ENCODE data around the gene DDX1. TPM values are rescaled to one million over a fixed set of nuclear protein-coding genes. Genes with fewer than 3 reads are reported as not detected.

The DDX1 gene
- total RNA-seq, 1 experiment from 2014 or later: 115 TPM

GRCh38 chr2:15672961-15673918 lies 81.6 kb downstream of the DDX1 start:
- Mint-ChIP-seq H3K27me3 (ENCODE audit: low read depth) (no peaks in the 10 kb centered on the region; the same call in 1 of the 2 replicates), H3K27ac (no peak overlapping the region), H3K4me3 (no peak overlapping the region), H3K9me3 (peaks cover 14% of the 10 kb centered on the region), H3K36me3 (no peaks in the 10 kb centered on the region; the same call in 1 of the 2 replicates), H3K4me1 (peaks cover 18% of the 10 kb centered on the region)
- TF ChIP-seq KAT7 (CRISPR knock-in tag; IDR thresholded peaks at IDR 0.05; ENCODE audit: borderline replicate concordance): no peak
- TF ChIP-seq, protein P1, sequence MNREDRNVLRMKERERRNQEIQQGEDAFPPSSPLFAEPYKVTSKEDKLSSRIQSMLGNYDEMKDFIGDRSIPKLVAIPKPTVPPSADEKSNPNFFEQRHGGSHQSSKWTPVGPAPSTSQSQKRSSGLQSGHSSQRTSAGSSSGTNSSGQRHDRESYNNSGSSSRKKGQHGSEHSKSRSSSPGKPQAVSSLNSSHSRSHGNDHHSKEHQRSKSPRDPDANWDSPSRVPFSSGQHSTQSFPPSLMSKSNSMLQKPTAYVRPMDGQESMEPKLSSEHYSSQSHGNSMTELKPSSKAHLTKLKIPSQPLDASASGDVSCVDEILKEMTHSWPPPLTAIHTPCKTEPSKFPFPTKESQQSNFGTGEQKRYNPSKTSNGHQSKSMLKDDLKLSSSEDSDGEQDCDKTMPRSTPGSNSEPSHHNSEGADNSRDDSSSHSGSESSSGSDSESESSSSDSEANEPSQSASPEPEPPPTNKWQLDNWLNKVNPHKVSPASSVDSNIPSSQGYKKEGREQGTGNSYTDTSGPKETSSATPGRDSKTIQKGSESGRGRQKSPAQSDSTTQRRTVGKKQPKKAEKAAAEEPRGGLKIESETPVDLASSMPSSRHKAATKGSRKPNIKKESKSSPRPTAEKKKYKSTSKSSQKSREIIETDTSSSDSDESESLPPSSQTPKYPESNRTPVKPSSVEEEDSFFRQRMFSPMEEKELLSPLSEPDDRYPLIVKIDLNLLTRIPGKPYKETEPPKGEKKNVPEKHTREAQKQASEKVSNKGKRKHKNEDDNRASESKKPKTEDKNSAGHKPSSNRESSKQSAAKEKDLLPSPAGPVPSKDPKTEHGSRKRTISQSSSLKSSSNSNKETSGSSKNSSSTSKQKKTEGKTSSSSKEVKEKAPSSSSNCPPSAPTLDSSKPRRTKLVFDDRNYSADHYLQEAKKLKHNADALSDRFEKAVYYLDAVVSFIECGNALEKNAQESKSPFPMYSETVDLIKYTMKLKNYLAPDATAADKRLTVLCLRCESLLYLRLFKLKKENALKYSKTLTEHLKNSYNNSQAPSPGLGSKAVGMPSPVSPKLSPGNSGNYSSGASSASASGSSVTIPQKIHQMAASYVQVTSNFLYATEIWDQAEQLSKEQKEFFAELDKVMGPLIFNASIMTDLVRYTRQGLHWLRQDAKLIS (CRISPR knock-in tag; IDR thresholded peaks at IDR 0.05; ENCODE audit: borderline replicate concordance): no peak
- TF ChIP-seq, protein P2, sequence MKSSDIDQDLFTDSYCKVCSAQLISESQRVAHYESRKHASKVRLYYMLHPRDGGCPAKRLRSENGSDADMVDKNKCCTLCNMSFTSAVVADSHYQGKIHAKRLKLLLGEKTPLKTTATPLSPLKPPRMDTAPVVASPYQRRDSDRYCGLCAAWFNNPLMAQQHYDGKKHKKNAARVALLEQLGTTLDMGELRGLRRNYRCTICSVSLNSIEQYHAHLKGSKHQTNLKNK (CRISPR knock-in tag; IDR thresholded peaks at IDR 0.05): no peak
- TF ChIP-seq NFE2L1 (CRISPR knock-in tag; IDR thresholded peaks at IDR 0.05): no peak
- TF ChIP-seq, protein P3, sequence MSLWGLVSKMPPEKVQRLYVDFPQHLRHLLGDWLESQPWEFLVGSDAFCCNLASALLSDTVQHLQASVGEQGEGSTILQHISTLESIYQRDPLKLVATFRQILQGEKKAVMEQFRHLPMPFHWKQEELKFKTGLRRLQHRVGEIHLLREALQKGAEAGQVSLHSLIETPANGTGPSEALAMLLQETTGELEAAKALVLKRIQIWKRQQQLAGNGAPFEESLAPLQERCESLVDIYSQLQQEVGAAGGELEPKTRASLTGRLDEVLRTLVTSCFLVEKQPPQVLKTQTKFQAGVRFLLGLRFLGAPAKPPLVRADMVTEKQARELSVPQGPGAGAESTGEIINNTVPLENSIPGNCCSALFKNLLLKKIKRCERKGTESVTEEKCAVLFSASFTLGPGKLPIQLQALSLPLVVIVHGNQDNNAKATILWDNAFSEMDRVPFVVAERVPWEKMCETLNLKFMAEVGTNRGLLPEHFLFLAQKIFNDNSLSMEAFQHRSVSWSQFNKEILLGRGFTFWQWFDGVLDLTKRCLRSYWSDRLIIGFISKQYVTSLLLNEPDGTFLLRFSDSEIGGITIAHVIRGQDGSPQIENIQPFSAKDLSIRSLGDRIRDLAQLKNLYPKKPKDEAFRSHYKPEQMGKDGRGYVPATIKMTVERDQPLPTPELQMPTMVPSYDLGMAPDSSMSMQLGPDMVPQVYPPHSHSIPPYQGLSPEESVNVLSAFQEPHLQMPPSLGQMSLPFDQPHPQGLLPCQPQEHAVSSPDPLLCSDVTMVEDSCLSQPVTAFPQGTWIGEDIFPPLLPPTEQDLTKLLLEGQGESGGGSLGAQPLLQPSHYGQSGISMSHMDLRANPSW (CRISPR knock-in tag; conservative IDR thresholded peaks at IDR 0.05; ENCODE audit: low read depth): no peak
- ATAC-seq (no peak), DNase-seq (ENCODE audit: low spot score) (no peak)
- ChIA-PET CTCF (no interaction called here), POLR2A (no interaction called here)

DNA sequence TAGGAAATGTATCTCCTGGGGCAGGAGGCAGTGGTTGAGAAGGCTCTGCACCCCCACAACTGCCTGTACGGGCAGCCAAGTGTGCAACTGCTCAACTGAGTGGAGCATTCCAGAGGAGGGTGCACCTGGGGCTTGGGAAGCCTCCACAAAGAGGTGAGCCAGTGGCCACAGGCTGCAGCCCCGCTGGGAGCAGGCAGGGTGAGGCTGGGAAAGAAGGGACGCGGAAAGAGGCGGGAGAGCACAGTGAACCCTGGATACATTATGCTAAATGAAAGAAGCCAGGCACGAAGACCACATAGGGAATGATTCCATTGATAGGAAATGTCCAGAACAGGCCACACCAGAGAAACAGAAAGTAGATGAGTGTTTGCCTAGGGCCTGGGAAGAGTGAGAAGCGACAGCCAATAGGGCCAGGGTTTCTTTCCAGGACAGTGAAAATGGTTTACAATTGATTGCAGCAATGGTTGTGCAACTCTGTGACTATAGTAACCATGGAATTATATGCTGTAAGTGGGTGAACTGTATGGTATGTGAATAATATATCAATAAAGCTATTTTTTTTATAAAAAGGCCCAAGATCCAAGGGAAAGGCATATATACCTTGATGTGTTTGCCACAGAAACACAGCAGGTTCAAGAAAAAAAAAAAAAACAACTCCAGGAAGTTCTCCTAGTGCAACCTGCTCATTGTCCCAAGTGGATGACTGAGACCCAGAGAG lies 82.4 kb downstream of the DDX1 start:
- H3K4me3 Mint-ChIP-seq: no peak overlapping the region
- ATAC-seq: peak; percentile 69
- no peak overlapping the region for H3K27ac Mint-ChIP-seq
- POLR2A ChIA-PET: no interaction called here
- H3K27me3 Mint-ChIP-seq (ENCODE audit: low read depth): no peaks in the 10 kb centered on the region; the same call in 1 of the 2 replicates
- peaks cover 17% of the 10 kb centered on the region for H3K9me3 Mint-ChIP-seq
- H3K36me3 Mint-ChIP-seq: peaks cover 3% of the 10 kb centered on the region
- TF ChIP-seq, protein P4, sequence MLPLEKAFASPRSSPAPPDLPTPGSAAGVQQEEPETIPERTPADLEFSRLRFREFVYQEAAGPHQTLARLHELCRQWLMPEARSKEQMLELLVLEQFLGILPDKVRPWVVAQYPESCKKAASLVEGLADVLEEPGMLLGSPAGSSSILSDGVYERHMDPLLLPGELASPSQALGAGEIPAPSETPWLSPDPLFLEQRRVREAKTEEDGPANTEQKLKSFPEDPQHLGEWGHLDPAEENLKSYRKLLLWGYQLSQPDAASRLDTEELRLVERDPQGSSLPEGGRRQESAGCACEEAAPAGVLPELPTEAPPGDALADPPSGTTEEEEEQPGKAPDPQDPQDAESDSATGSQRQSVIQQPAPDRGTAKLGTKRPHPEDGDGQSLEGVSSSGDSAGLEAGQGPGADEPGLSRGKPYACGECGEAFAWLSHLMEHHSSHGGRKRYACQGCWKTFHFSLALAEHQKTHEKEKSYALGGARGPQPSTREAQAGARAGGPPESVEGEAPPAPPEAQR (CRISPR knock-in tag; IDR thresholded peaks at IDR 0.05): no peak
- TF ChIP-seq GTF2I (CRISPR knock-in tag; conservative IDR thresholded peaks at IDR 0.05) (no peak), NFATC4 (CRISPR knock-in tag; IDR thresholded peaks at IDR 0.05) (no peak), SOX15 (CRISPR knock-in tag; IDR thresholded peaks at IDR 0.05) (no peak), EMX1 (CRISPR knock-in tag; IDR thresholded peaks at IDR 0.05) (no peak), NR3C1 (CRISPR knock-in tag; conservative IDR thresholded peaks at IDR 0.05; ENCODE audit: low read depth) (no peak), ATF3 (CRISPR knock-in tag; conservative IDR thresholded peaks at IDR 0.05) (no peak), GABPB1 (CRISPR knock-in tag; IDR thresholded peaks at IDR 0.05) (no peak), ZNF232 (CRISPR knock-in tag; IDR thresholded peaks at IDR 0.05) (no peak), IRF2 (CRISPR knock-in tag; IDR thresholded peaks at IDR 0.05; ENCODE audit: borderline replicate concordance, low read depth) (no peak), ZNF219 (CRISPR knock-in tag; IDR thresholded peaks at IDR 0.05; ENCODE audit: borderline replicate concordance) (no peak), NFYB (CRISPR knock-in tag; conservative IDR thresholded peaks at IDR 0.05; ENCODE audit: low read depth) (no peak)
- TF ChIP-seq, protein P5, sequence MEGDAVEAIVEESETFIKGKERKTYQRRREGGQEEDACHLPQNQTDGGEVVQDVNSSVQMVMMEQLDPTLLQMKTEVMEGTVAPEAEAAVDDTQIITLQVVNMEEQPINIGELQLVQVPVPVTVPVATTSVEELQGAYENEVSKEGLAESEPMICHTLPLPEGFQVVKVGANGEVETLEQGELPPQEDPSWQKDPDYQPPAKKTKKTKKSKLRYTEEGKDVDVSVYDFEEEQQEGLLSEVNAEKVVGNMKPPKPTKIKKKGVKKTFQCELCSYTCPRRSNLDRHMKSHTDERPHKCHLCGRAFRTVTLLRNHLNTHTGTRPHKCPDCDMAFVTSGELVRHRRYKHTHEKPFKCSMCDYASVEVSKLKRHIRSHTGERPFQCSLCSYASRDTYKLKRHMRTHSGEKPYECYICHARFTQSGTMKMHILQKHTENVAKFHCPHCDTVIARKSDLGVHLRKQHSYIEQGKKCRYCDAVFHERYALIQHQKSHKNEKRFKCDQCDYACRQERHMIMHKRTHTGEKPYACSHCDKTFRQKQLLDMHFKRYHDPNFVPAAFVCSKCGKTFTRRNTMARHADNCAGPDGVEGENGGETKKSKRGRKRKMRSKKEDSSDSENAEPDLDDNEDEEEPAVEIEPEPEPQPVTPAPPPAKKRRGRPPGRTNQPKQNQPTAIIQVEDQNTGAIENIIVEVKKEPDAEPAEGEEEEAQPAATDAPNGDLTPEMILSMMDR (IDR thresholded peaks at IDR 0.05): no peak
- TF ChIP-seq, protein P3 (CRISPR knock-in tag; conservative IDR thresholded peaks at IDR 0.05; ENCODE audit: low read depth): no peak
- peak; percentile 32 for DNase-seq (ENCODE audit: low spot score)
- CTCF ChIA-PET: no interaction called here
- H3K4me1 Mint-ChIP-seq: peaks cover 12% of the 10 kb centered on the region

Data from WTC11 (cell line).